ENCODE results near the gene SETD1A.

Gene SETD1A

GRCh38 chr16:30957456-30958174 is at the start of gene SETD1A:
Gene SETD1A (plus strand): TSS chr16:30957754. CDS start chr16:30958732, 978 bp downstream.
- DNase-seq (ENCODE audit: low read depth in 2 of 2): peak; percentile 92 to 97

GRCh38 chr16:30910427-30911029 is 47.0 kb upstream of the SETD1A start:
- DNase-seq (ENCODE audit: low read depth in 2 of 2): no peak

DNA sequence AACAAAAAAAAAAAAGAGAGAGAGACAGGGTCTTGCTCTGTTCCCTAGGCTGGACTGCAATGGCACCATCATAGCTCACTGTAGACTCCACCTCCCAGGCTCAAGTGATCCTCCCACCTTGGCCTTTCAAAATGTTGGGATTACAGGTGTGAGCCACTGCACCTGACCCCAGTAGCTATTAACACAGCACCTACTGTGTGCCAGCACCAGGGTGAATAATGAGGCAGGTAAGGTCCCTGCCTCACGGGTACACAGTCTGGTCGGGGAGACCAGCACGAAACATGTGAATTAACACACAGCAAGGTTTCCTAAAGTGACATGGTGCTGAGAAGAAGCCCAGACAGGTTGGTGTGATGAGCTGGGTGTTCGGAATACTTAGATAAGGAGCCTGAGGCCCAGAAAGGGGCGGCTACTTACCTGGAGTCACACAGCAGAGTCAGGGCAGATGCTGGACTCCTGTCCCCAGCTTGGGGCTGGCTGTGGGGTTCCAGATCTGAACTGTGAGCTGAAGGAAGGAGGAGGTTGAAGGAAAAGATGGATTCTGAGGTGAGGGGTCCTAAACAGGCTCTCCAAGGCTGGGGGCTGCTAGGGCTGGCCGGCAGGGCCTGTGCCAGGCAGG is 44.7 kb upstream of the SETD1A start:
- DNase-seq (ENCODE audit: low read depth in 2 of 2): no peak

DNA sequence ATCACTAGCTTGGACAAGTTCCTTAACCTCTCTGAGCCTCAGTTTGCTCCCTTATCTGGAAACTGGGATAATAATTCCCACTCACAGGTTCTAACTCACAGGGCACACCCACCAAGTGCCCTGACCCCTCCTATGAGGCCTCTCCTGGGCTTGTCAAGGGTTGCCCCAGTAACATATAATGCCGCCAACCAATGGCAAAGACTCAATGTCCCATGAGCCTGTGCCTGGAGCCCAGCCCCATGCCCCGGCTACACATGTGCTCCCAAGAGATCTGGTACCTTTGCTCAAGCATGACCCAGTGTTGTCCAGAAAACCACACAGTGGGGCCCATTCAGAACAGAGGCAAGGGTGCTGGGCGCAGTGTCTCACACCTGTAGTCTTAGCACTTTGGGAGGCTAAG is 42.7 kb upstream of the SETD1A start:
- no peak for DNase-seq (ENCODE audit: low read depth in 2 of 2)

- DNase-seq (ENCODE audit: low read depth in 2 of 2): no peak
These were observed 38.9 kb upstream of the SETD1A start for GRCh38 chr16:30918614-30919013.

GRCh38 chr16:30920891-30921290 is 36.7 kb upstream of the SETD1A start:
- no peak for DNase-seq (ENCODE audit: low read depth in 2 of 2)

DNA sequence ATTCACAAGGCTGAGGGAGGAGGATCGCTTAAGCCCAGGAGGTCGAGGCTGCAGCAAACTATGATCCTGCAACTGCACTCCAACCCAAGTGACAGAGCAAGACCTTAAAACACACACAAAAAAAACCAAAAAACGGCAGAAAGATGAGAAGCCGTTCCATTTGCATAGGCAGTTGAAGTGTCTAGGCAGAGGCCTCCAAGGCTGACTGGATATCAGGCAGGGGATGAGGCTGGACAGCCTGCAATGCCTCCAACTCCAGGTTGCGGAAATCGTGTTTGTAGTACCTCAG is 36.2 kb upstream of the SETD1A start:
- no peak for DNase-seq (ENCODE audit: low read depth in 2 of 2)

GRCh38 chr16:30921748-30922419 is 35.7 kb upstream of the SETD1A start:
- peak; percentile 75 to 78 for DNase-seq (ENCODE audit: low read depth in 2 of 2)

DNA sequence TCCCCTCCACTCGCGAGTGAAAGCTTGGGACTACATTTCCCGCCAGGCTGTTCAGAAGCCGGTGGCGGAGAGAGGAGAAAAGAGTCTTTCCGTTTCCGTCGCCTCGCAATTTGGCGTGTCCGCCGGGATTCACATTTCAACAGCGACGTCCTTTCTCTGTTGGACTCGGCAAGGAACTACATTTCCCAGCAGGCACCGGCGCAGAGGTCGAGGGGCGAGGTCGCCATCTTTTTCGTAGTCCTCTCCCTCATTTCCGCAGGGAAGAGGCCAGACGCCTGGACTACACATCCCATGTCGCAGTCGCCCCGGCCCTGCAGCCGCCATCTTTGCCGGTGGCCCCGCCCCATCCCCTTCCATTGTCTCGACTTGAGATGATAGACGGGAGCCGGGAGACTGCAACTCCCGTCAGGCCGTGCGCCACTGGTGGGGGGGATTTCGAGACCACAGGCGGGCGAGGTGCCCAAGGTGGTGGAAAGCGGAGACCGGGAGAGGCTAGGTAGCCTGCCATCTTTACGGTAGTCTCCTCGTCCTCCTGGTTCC is 35.1 kb upstream of the SETD1A start:
- DNase-seq (ENCODE audit: low read depth in 2 of 2): peak; percentile 98 to 99

- peak; percentile 88 to 89 for DNase-seq (ENCODE audit: low read depth in 2 of 2)
These were observed 34.5 kb upstream of the SETD1A start for GRCh38 chr16:30922960-30923535.

- no peak for DNase-seq (ENCODE audit: low read depth in 2 of 2)
These were observed 33.9 kb upstream of the SETD1A start, which contains the start of gene FBXL19 for GRCh38 chr16:30923554-30924075. Gene FBXL19 (plus strand): TSS chr16:30923572. CDS start chr16:30925755, 2,183 bp downstream.

GRCh38 chr16:30924076-30924912 is 33.3 kb upstream of the SETD1A start:
- DNase-seq (ENCODE audit: low read depth in 2 of 2): no peak

DNA sequence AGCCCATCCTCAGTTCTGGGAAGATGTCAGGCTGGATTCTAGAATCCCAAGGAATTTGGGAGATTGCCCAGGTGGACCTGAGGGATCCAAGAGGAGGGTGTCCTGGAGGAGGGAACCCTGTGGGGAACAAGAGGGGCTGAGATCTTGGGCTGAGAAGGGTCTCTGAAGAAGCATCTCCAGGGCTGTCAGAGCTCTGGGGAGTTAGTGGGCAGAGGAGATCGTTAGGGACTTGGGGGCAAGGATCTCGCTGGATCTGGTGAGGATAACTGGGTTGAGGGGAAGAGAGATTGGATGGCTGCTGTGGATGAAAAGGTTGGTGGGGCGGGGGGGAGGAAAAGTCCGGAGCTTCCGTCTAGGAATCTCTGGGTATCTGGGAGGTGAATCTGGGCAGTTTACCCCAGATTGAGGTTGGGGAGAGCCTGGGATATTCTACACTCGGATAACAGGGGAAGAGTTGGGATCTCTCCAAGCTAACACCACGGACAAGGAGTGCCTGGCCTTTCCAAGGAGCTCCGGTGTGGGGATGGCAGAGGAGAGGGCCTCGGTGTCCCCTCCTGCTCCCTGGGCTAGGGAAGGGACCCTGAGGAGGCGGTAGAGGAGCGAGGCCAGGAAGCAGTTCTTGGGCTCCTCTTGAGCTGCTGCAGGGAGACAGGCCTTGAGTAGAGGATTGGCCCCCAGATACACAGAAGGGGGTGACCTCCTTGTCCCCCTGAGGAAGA is 32.5 kb upstream of the SETD1A start:
- no peak for DNase-seq (ENCODE audit: low read depth in 2 of 2)

DNA sequence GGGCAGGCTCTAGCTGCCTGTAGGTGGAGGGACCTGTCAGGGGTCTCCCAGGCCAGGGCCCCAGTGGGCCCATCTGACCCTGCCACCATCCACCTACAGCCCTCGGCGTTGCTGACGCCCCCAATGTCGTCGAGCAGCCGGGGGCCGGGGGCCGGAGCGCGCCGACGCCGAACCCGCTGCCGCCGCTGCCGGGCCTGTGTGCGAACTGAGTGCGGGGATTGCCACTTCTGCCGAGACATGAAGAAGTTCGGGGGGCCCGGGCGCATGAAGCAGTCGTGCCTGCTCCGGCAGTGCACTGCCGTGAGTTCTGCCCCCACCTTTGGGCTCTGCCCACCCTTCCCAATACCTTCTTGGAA is 31.9 kb upstream of the SETD1A start:
- DNase-seq (ENCODE audit: low read depth in 2 of 2): no peak

DNA sequence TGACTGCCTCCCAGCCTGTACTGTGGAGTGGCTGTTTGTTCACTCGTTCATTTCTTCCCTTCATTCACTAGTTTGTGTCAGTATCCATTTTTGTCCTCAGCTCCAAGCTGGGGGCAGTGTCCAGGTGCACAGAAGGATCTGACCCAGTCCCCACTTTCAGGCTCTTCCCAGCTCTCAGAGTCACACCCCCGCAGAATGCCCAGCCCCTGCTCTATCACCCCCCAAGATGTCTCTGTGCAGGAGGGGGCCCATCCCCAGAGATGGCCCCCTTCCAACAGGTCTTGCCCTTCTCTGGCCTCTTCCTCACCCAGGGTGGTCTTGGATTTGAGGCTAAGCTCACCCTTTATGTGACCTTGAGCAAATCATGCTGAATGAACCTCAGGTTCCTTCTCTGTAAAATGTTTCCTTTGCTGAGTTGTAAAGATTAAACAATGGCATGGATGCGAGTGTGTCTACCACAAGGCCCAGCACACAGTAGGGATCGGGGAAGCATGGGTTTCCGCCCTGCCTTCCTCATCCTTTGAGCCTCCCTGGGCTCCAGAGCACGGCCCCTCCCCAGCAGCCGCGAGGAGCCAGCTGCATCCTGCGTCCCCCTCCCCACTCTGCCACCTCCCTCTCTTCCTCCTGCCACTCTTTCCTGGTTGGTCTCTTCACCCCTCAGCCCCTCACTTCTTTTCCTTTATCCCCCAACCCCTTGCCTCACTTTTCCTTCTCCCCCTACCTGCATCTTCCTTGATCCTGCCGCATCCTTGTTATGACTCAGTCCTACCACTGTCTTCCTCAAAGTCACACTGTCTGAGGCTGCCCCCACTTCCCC is 31.4 kb upstream of the SETD1A start:
- no peak for DNase-seq (ENCODE audit: low read depth in 2 of 2)

DNA sequence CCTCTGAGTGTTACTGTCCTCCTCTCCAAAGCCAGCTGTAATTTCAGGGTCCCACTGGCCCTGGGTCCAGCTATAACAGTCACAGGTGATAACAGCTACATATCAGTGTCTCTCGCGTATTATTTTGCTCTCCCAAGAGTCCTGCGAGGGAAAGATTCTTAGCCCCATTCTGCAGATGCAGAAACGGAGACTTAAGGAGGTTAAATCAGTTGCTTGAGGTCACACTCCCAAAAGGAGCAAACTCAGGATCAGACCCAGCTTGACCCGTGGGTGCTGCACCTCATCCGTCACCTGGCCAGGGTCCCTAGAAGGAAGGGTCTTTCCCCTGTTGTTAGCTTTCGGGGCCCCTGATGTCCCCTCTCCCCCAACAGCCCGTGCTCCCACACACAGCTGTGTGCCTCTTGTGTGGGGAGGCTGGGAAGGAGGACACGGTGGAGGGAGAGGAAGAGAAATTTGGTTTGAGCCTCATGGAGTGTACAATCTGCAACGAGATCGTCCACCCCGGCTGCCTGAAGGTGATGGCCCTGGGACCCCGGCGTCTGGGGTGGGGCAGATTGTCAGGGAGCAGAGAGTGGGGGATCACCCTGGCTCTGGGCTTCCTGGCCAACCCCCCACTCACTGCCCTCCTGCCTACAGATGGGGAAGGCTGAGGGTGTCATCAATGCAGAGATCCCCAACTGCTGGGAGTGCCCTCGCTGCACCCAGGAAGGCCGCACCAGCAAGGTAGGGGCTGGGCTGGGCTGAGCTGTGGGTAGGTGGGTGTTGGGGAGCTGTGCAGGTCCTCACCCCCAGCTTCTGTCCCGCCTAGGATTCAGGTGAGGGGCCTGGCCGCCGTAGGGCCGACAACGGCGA is 30.4 kb upstream of the SETD1A start:
- no peak for DNase-seq (ENCODE audit: low read depth in 2 of 2)

- DNase-seq (ENCODE audit: low read depth in 2 of 2): no peak
These were observed 29.7 kb upstream of the SETD1A start for GRCh38 chr16:30927789-30928378.

- no peak for DNase-seq (ENCODE audit: low read depth in 2 of 2)
These were observed 29.2 kb upstream of the SETD1A start for GRCh38 chr16:30928390-30928789.

All from stimulated activated CD8-positive, alpha-beta memory T cell treated with anti-CD3 and anti-CD28 coated beads, Interleukin-2, amount 100 ng/mL, for 1 hour (primary cell).